GM18867 (cell line): ENCODE results near the gene CDC42EP4.
"Not testable (repeated sequence)": the region's sequence is repeated elsewhere in the genome, so short reads cannot be mapped to it uniquely, and the experiment has no call there.

Experiments used
- ATAC-seq: cut with Tn5 transposase; IDR thresholded peaks from one replicate; pipeline ENCODE4 v1.9.1; 2021; ENCODE audit warnings: mild to moderate bottlenecking, moderate library complexity; ENCODE audit not compliant: unreplicated experiment

Gene CDC42EP4

GRCh38 chr17:73343739-73344454 lies 32.1 kb upstream of the CDC42EP4 start:
- no peak for ATAC-seq

- no peak for ATAC-seq
These were observed 31.4 kb upstream of the CDC42EP4 start for GRCh38 chr17:73343168-73343634.

GRCh38 chr17:73342541-73343167 lies 30.9 kb upstream of the CDC42EP4 start:
- no peak for ATAC-seq

GRCh38 chr17:73342050-73342522 lies 30.3 kb upstream of the CDC42EP4 start:
- no peak for ATAC-seq

- ATAC-seq = no peak
These were observed 29.7 kb upstream of the CDC42EP4 start for GRCh38 chr17:73341350-73342049.

- ATAC-seq = peak; percentile 49
These were observed 28.3 kb upstream of the CDC42EP4 start for GRCh38 chr17:73340093-73340596.

- no peak for ATAC-seq
These were observed 26.9 kb upstream of the CDC42EP4 start for GRCh38 chr17:73338566-73339197.

GRCh38 chr17:73338050-73338521 lies 26.3 kb upstream of the CDC42EP4 start:
- ATAC-seq = no peak

GRCh38 chr17:73337330-73337710 lies 25.5 kb upstream of the CDC42EP4 start:
- ATAC-seq = no peak

GRCh38 chr17:73336408-73337329 lies 24.9 kb upstream of the CDC42EP4 start:
- ATAC-seq = no peak

- ATAC-seq = no peak
These were observed 24.0 kb upstream of the CDC42EP4 start for GRCh38 chr17:73335591-73336407.

- ATAC-seq = no peak
These were observed 23.1 kb upstream of the CDC42EP4 start for GRCh38 chr17:73334771-73335513.

GRCh38 chr17:73333445-73333844 lies 21.6 kb upstream of the CDC42EP4 start:
- ATAC-seq = not testable (repeated sequence)

GRCh38 chr17:73331060-73331459 lies 19.3 kb upstream of the CDC42EP4 start:
- ATAC-seq = no peak

- no peak for ATAC-seq
These were observed 15.9 kb upstream of the CDC42EP4 start for GRCh38 chr17:73327676-73328075.

GRCh38 chr17:73325527-73325842 lies 13.7 kb upstream of the CDC42EP4 start:
- ATAC-seq = no peak

GRCh38 chr17:73324711-73325526 lies 13.1 kb upstream of the CDC42EP4 start:
- ATAC-seq = no peak

- ATAC-seq = no peak
These were observed 12.3 kb upstream of the CDC42EP4 start for GRCh38 chr17:73324160-73324475.
